IMR-90 (cell line): Measurements from ENCODE around the gene SSTR1. TPM values are rescaled to one million over a fixed set of nuclear protein-coding genes. Genes with fewer than 3 reads are reported as not detected.

ENCODE experiments used
- ATAC-seq: fragments of 200-7000 bp; cut with Tn5 transposase; 2 replicates; pipeline ENCODE4 v1.9.1; 2020; ENCODE audit warnings: low read depth, mild to moderate bottlenecking, moderate library complexity
- BruUV-seq: library from RNA; stranded (reverse); fragments of 400-500 nt; replicated peaks from 2 replicates; lab custom pipeline; 2021; lab: Mats Ljungman, UMichigan
- CTCF ChIA-PET: fragments of 300-600 bp; formaldehyde crosslinking; extraction: SDS; loops from one replicate; lab custom pipeline; 2021; ENCODE audit warnings: antibody characterized with exemption; lab: Yijun Ruan, JAX
- POLR2A ChIA-PET: fragments of 300-600 bp; sonication (Branson Sonifier 250); formaldehyde crosslinking; loops from one replicate; lab custom pipeline; 2022; ENCODE audit warnings: antibody characterized with exemption; ENCODE audit not compliant: unreplicated experiment; lab: Charles Lee
- DNase-seq: peaks from one replicate; pipeline ENCODE4 v3.0.0; 2013
- H2AFZ ChIP-seq: replicated peaks from 2 replicates; pipeline ENCODE3; 2013; ENCODE audit warnings: low read length, mild to moderate bottlenecking; ENCODE audit not compliant: poor library complexity
- H2AK5ac ChIP-seq: 2 replicates; pipeline ENCODE4 v1.6.1; 2013; ENCODE audit warnings: low read depth, low read length, inconsistent platforms
- H2AK9ac ChIP-seq: replicated peaks from 2 replicates; pipeline ENCODE3; 2013; ENCODE audit warnings: mild to moderate bottlenecking, low read depth, low read length, moderate library complexity; ENCODE audit not compliant: poor library complexity
- H2BK120ac ChIP-seq: 2 replicates; pipeline ENCODE4 v1.6.1; 2013; ENCODE audit warnings: low read depth, low read length, inconsistent platforms
- H2BK15ac ChIP-seq: 3 replicates; pipeline ENCODE4 v1.6.1; 2013; ENCODE audit warnings: low read depth, low read length, inconsistent platforms
- H2BK20ac ChIP-seq: 2 replicates; pipeline ENCODE4 v1.6.1; 2013; ENCODE audit warnings: low read depth, mild to moderate bottlenecking, inconsistent platforms, low read length, moderate library complexity
- H2BK5ac ChIP-seq: 2 replicates; pipeline ENCODE4 v1.6.1; 2013; ENCODE audit warnings: mild to moderate bottlenecking, low read depth, low read length, inconsistent platforms; ENCODE audit not compliant: poor library complexity, severe bottlenecking
- H3K14ac ChIP-seq: replicated peaks from 2 replicates; pipeline ENCODE4 v1.6.1; 2013; ENCODE audit warnings: low read depth, low read length, inconsistent platforms
- H3K18ac ChIP-seq: 2 replicates; pipeline ENCODE4 v1.6.1; 2013; ENCODE audit warnings: low read depth, low read length, control low read depth
- H3K23ac ChIP-seq: 2 replicates; pipeline ENCODE4 v1.6.1; 2013; ENCODE audit warnings: low read depth, low read length, inconsistent platforms
- H3K27ac ChIP-seq: 2 replicates; pipeline ENCODE4 v1.5.1; 2013; ENCODE audit warnings: mild to moderate bottlenecking, control low read depth, low read length; ENCODE audit not compliant: insufficient read depth
- H3K27me3 ChIP-seq: 2 replicates; pipeline ENCODE4 v1.6.1; 2013; ENCODE audit warnings: low read length; ENCODE audit not compliant: control insufficient read depth, insufficient read depth
- H3K36me3 ChIP-seq: 2 replicates; pipeline ENCODE4 v1.6.1; 2013; ENCODE audit warnings: low read length, mixed read lengths; ENCODE audit not compliant: control insufficient read depth, insufficient read depth
- H3K4ac ChIP-seq: 2 replicates; pipeline ENCODE4 v1.6.1; 2013; ENCODE audit warnings: low read depth, low read length, inconsistent platforms
- H3K4me1 ChIP-seq: 2 replicates; pipeline ENCODE4 v1.6.1; 2013; ENCODE audit warnings: low read length, mixed read lengths; ENCODE audit not compliant: control insufficient read depth, insufficient read depth
- H3K4me2 ChIP-seq: 2 replicates; pipeline ENCODE4 v1.6.1; 2013; ENCODE audit warnings: low read depth, mild to moderate bottlenecking, control low read depth, low read length, moderate library complexity
- H3K4me3 ChIP-seq: 2 replicates; pipeline ENCODE4 v1.5.1; 2013; ENCODE audit warnings: low read depth, mild to moderate bottlenecking, control low read depth, low read length, moderate library complexity; ENCODE audit not compliant: insufficient read depth
- H3K56ac ChIP-seq: 2 replicates; pipeline ENCODE4 v1.6.1; 2013; ENCODE audit warnings: low read length, inconsistent platforms; ENCODE audit not compliant: insufficient read depth; ENCODE audit errors: extremely low read depth
- H3K79me1 ChIP-seq, 2 experiments: 2 replicates each; pipeline ENCODE4 v1.6.1; 2013; ENCODE audit warnings: low read length in 2 of 2, inconsistent platforms in 1 of 2, low read depth in 1 of 2
- H3K9ac ChIP-seq: 2 replicates; pipeline ENCODE4 v1.6.1; 2013; ENCODE audit warnings: low read depth, low read length, control low read depth
- H3K9me1 ChIP-seq: 2 replicates; pipeline ENCODE4 v1.6.1; 2013; ENCODE audit warnings: low read length, inconsistent platforms; ENCODE audit not compliant: insufficient read depth
- H3K9me3 ChIP-seq: 2 replicates; pipeline ENCODE4 v1.6.1; 2013; ENCODE audit warnings: low read length; ENCODE audit not compliant: control insufficient read depth, insufficient read depth
- H4K20me1 ChIP-seq: 2 replicates; pipeline ENCODE4 v1.6.1; 2013; ENCODE audit warnings: low read length, inconsistent platforms; ENCODE audit not compliant: insufficient read depth
- H4K5ac ChIP-seq: 2 replicates; pipeline ENCODE4 v1.6.1; 2013; ENCODE audit warnings: mild to moderate bottlenecking, low read depth, low read length, control low read depth
- H4K8ac ChIP-seq, 2 experiments: 2 replicates each; pipeline ENCODE4 v1.6.1; 2013; ENCODE audit warnings: low read depth in 2 of 2, low read length in 2 of 2, control low read depth in 1 of 2, inconsistent platforms in 1 of 2
- H4K91ac ChIP-seq: 2 replicates; pipeline ENCODE4 v1.6.1; 2013; ENCODE audit warnings: low read depth, low read length, inconsistent platforms; ENCODE audit not compliant: insufficient read depth
- BHLHE40 ChIP-seq: fragments of 150-350 bp; IDR thresholded peaks from 2 replicates; pipeline ENCODE4 v1.6.1; 2016; ENCODE audit warnings: mild to moderate bottlenecking, low read depth, low read length
- CHD1 ChIP-seq: IDR thresholded peaks from 2 replicates; pipeline ENCODE4 v1.6.1; 2012; ENCODE audit warnings: low read depth, low read length, improper control_type of control experiment
- CTCF ChIP-seq: conservative IDR thresholded peaks from 2 replicates; pipeline ENCODE4 v1.5.1; 2012; ENCODE audit warnings: mild to moderate bottlenecking, low read depth, low read length, improper control_type of control experiment
- ELK1 ChIP-seq: fragments of 150-350 bp; IDR thresholded peaks from 2 replicates; pipeline ENCODE4 v1.6.1; 2016; ENCODE audit warnings: low read depth, mild to moderate bottlenecking, low read length, moderate library complexity, borderline replicate concordance
- FOS ChIP-seq: fragments of 150-350 bp; IDR thresholded peaks from 2 replicates; pipeline ENCODE4 v1.6.1; 2016; ENCODE audit warnings: low read depth, low read length
- MAZ ChIP-seq: IDR thresholded peaks from 2 replicates; pipeline ENCODE4 v1.6.1; 2012; ENCODE audit warnings: low read depth, mild to moderate bottlenecking, low read length, improper control_type of control experiment, moderate library complexity, borderline replicate concordance
- MXI1 ChIP-seq: IDR thresholded peaks from 2 replicates; pipeline ENCODE4 v1.6.1; 2012; ENCODE audit warnings: low read depth, mild to moderate bottlenecking, low read length, moderate library complexity, borderline replicate concordance
- NFE2L2 ChIP-seq: fragments of 150-350 bp; IDR thresholded peaks from 2 replicates; pipeline ENCODE4 v1.6.1; 2016; ENCODE audit warnings: low read depth, mild to moderate bottlenecking, low read length
- RAD21 ChIP-seq: IDR thresholded peaks from 2 replicates; pipeline ENCODE4 v1.6.1; 2012; ENCODE audit warnings: low read length, improper control_type of control experiment
- RCOR1 ChIP-seq: IDR thresholded peaks from 2 replicates; pipeline ENCODE4 v1.6.1; 2012; ENCODE audit warnings: mild to moderate bottlenecking, low read length, improper control_type of control experiment; ENCODE audit not compliant: insufficient replicate concordance
- RFX5 ChIP-seq: IDR thresholded peaks from 2 replicates; pipeline ENCODE4 v1.8.0; 2012; ENCODE audit warnings: low read depth, mild to moderate bottlenecking, low read length, moderate library complexity
- SMC3 ChIP-seq: fragments of 150-350 bp; IDR thresholded peaks from 2 replicates; pipeline ENCODE4 v1.6.1; 2016; ENCODE audit warnings: low read depth, mild to moderate bottlenecking, antibody characterized with exemption, low read length, moderate library complexity
- USF2 ChIP-seq: fragments of 150-350 bp; IDR thresholded peaks from 2 replicates; pipeline ENCODE4 v1.6.1; 2017; ENCODE audit warnings: mild to moderate bottlenecking, antibody characterized with exemption, low read length, low read depth
- WGBS, 2 experiments: methylation state at CpG; one replicate each; pipeline versions ENCODE4 v1.1.5 to v1.1.7; 2013; ENCODE audit warnings: missing lambda C conversion rate in 2 of 2; ENCODE audit not compliant: insufficient read length in 1 of 2; ENCODE audit errors: extremely low coverage in 2 of 2; 5-methylcytosine and 5-hydroxymethylcytosine counted together
- dilution Hi-C: fragments of 300-500 bp; cut with HindIII; formaldehyde crosslinking; loops from one replicate; pipeline ENCODE4 v1.14.3; 2018; ENCODE audit warnings: low sequenced_read_pairs; ENCODE audit not compliant: unreplicated experiment
- in situ Hi-C: fragments of 300-500 bp; cut with MboI; formaldehyde crosslinking; loops from 3 replicates; pipeline ENCODE4 v1.14.3; 2019; ENCODE audit warnings: low sequenced_read_pairs, inconsistent platforms, mixed read lengths
- intact Hi-C: fragments of 100-400 bp; cut with micrococcal nuclease; formaldehyde crosslinking; loops from 2 replicates; pipeline ENCODE4 v1.10.0; 2022
- polyA plus RNA-seq, 3 experiments: library from polyadenylated mRNA; depleted of rRNA; stranded (reverse); fragments of >200 nt; gene quantifications; 2 replicates each; pipeline ENCODE4 v1.2.3, GENCODE V29; 2012; ENCODE audit warnings: low replicate concordance in 1 of 3
- total RNA-seq: library from RNA; depleted of rRNA; stranded (reverse); fragments of >200 nt; gene quantifications from 2 replicates; pipeline ENCODE4 v1.2.3, GENCODE V29; 2012

The SSTR1 gene
- total and polyA plus RNA-seq, 2 of the 4 experiments (the other 2 are of a cell fraction), result 1.1 to 5.5 TPM

GRCh38 chr14:38201137-38201828 is 6.4 kb upstream of the SSTR1 start:
- Histone ChIP-seq H3K18ac (no peak overlapping the region; the same call in 1 of the 2 replicates), H2BK20ac (no peak overlapping the region; the same call in 1 of the 2 replicates), H3K4me2 (no peak overlapping the region), H4K8ac (0 out of 4 replicates have a peak overlapping the region, but pooled peaks of 1 of the 2 experiments have one; percentile 10), H3K9me3 (peaks cover 2% of the 10 kb centered on the region; the same call in 1 of the 2 replicates), H3K36me3 (no peaks in the 10 kb centered on the region), H3K56ac (no peak overlapping the region), H3K27me3 (no peaks in the 10 kb centered on the region), H3K27ac (no peak overlapping the region; the same call in 1 of the 2 replicates), H3K9me1 (no peaks in the 10 kb centered on the region; the same call in 1 of the 2 replicates), H4K91ac (no peak overlapping the region), H3K4ac (no peak overlapping the region), H4K20me1 (no peaks in the 10 kb centered on the region), H2BK120ac (peak overlapping the region; percentile 26; the same call in 1 of the 2 replicates), H3K23ac (no peak overlapping the region), H3K4me3 (no peak overlapping the region), H3K4me1 (peaks cover 11% of the 10 kb centered on the region), H2AFZ (no peak overlapping the region), H3K14ac (no peak overlapping the region), H2BK5ac (no peak overlapping the region), H4K5ac (no peak overlapping the region), H2BK15ac (peak overlapping the region; percentile 41; the same call in 1 of the 3 replicates), H2AK5ac (peak overlapping the region; percentile 11), H3K9ac (no peak overlapping the region), H2AK9ac (no peak overlapping the region), H3K79me1 (no peaks in the 10 kb centered on the region)
- ATAC-seq, result no peak
- intact Hi-C loops (no loop called here), in situ Hi-C loops (loop anchor here (10.0 kb wide), 2 partner anchors 296 to 664 kb away; no protein-coding TSS in a partner anchor), dilution Hi-C loops (no loop called here)
- no peak for DNase-seq
- no TSS peak for BruUV-seq
- WGBS, 2 experiments, result no CpG with 5 or more reads among the region's 5 CpGs
- CTCF ChIA-PET, result no interaction called here
- POLR2A ChIA-PET, result no interaction called here
- TF ChIP-seq ELK1 (no peak), SMC3 (no peak), RCOR1 (no peak), CHD1 (no peak), USF2 (no peak), NFE2L2 (no peak), CTCF (no peak), RAD21 (no peak), BHLHE40 (no peak), RFX5 (no peak), FOS (no peak), MXI1 (no peak), MAZ (no peak)
